IMR-90 (cell line): ENCODE results near the gene AIF1. TPM values are rescaled to one million over a fixed set of nuclear protein-coding genes. Genes with fewer than 3 reads are reported as not detected.

ENCODE experiments used
- ATAC-seq: fragments of 200-7000 bp; cut with Tn5 transposase; 2 replicates; pipeline ENCODE4 v1.9.1; 2020; ENCODE audit warnings: low read depth, mild to moderate bottlenecking, moderate library complexity
- BruUV-seq: library from RNA; stranded (reverse); fragments of 400-500 nt; replicated peaks from 2 replicates; lab custom pipeline; 2021; lab: Mats Ljungman, UMichigan
- CTCF ChIA-PET: fragments of 300-600 bp; formaldehyde crosslinking; extraction: SDS; loops from one replicate; lab custom pipeline; 2021; ENCODE audit warnings: antibody characterized with exemption; lab: Yijun Ruan, JAX
- POLR2A ChIA-PET: fragments of 300-600 bp; sonication (Branson Sonifier 250); formaldehyde crosslinking; loops from one replicate; lab custom pipeline; 2022; ENCODE audit warnings: antibody characterized with exemption; ENCODE audit not compliant: unreplicated experiment; lab: Charles Lee
- DNase-seq: peaks from one replicate; pipeline ENCODE4 v3.0.0; 2013
- H2AFZ ChIP-seq: replicated peaks from 2 replicates; pipeline ENCODE3; 2013; ENCODE audit warnings: low read length, mild to moderate bottlenecking; ENCODE audit not compliant: poor library complexity
- H2AK5ac ChIP-seq: 2 replicates; pipeline ENCODE4 v1.6.1; 2013; ENCODE audit warnings: low read depth, low read length, inconsistent platforms
- H2AK9ac ChIP-seq: replicated peaks from 2 replicates; pipeline ENCODE3; 2013; ENCODE audit warnings: mild to moderate bottlenecking, low read depth, low read length, moderate library complexity; ENCODE audit not compliant: poor library complexity
- H2BK120ac ChIP-seq: 2 replicates; pipeline ENCODE4 v1.6.1; 2013; ENCODE audit warnings: low read depth, low read length, inconsistent platforms
- H2BK15ac ChIP-seq: 3 replicates; pipeline ENCODE4 v1.6.1; 2013; ENCODE audit warnings: low read depth, low read length, inconsistent platforms
- H2BK20ac ChIP-seq: 2 replicates; pipeline ENCODE4 v1.6.1; 2013; ENCODE audit warnings: low read depth, mild to moderate bottlenecking, inconsistent platforms, low read length, moderate library complexity
- H2BK5ac ChIP-seq: 2 replicates; pipeline ENCODE4 v1.6.1; 2013; ENCODE audit warnings: mild to moderate bottlenecking, low read depth, low read length, inconsistent platforms; ENCODE audit not compliant: poor library complexity, severe bottlenecking
- H3K14ac ChIP-seq: replicated peaks from 2 replicates; pipeline ENCODE4 v1.6.1; 2013; ENCODE audit warnings: low read depth, low read length, inconsistent platforms
- H3K18ac ChIP-seq: 2 replicates; pipeline ENCODE4 v1.6.1; 2013; ENCODE audit warnings: low read depth, low read length, control low read depth
- H3K23ac ChIP-seq: 2 replicates; pipeline ENCODE4 v1.6.1; 2013; ENCODE audit warnings: low read depth, low read length, inconsistent platforms
- H3K27ac ChIP-seq: 2 replicates; pipeline ENCODE4 v1.5.1; 2013; ENCODE audit warnings: mild to moderate bottlenecking, control low read depth, low read length; ENCODE audit not compliant: insufficient read depth
- H3K27me3 ChIP-seq: 2 replicates; pipeline ENCODE4 v1.6.1; 2013; ENCODE audit warnings: low read length; ENCODE audit not compliant: control insufficient read depth, insufficient read depth
- H3K36me3 ChIP-seq: 2 replicates; pipeline ENCODE4 v1.6.1; 2013; ENCODE audit warnings: low read length, mixed read lengths; ENCODE audit not compliant: control insufficient read depth, insufficient read depth
- H3K4ac ChIP-seq: 2 replicates; pipeline ENCODE4 v1.6.1; 2013; ENCODE audit warnings: low read depth, low read length, inconsistent platforms
- H3K4me1 ChIP-seq: 2 replicates; pipeline ENCODE4 v1.6.1; 2013; ENCODE audit warnings: low read length, mixed read lengths; ENCODE audit not compliant: control insufficient read depth, insufficient read depth
- H3K4me2 ChIP-seq: 2 replicates; pipeline ENCODE4 v1.6.1; 2013; ENCODE audit warnings: low read depth, mild to moderate bottlenecking, control low read depth, low read length, moderate library complexity
- H3K4me3 ChIP-seq: 2 replicates; pipeline ENCODE4 v1.5.1; 2013; ENCODE audit warnings: low read depth, mild to moderate bottlenecking, control low read depth, low read length, moderate library complexity; ENCODE audit not compliant: insufficient read depth
- H3K56ac ChIP-seq: 2 replicates; pipeline ENCODE4 v1.6.1; 2013; ENCODE audit warnings: low read length, inconsistent platforms; ENCODE audit not compliant: insufficient read depth; ENCODE audit errors: extremely low read depth
- H3K79me1 ChIP-seq, 2 experiments: 2 replicates each; pipeline ENCODE4 v1.6.1; 2013; ENCODE audit warnings: low read length in 2 of 2, inconsistent platforms in 1 of 2, low read depth in 1 of 2
- H3K9ac ChIP-seq: 2 replicates; pipeline ENCODE4 v1.6.1; 2013; ENCODE audit warnings: low read depth, low read length, control low read depth
- H3K9me1 ChIP-seq: 2 replicates; pipeline ENCODE4 v1.6.1; 2013; ENCODE audit warnings: low read length, inconsistent platforms; ENCODE audit not compliant: insufficient read depth
- H3K9me3 ChIP-seq: 2 replicates; pipeline ENCODE4 v1.6.1; 2013; ENCODE audit warnings: low read length; ENCODE audit not compliant: control insufficient read depth, insufficient read depth
- H4K20me1 ChIP-seq: 2 replicates; pipeline ENCODE4 v1.6.1; 2013; ENCODE audit warnings: low read length, inconsistent platforms; ENCODE audit not compliant: insufficient read depth
- H4K5ac ChIP-seq: 2 replicates; pipeline ENCODE4 v1.6.1; 2013; ENCODE audit warnings: mild to moderate bottlenecking, low read depth, low read length, control low read depth
- H4K8ac ChIP-seq, 2 experiments: 2 replicates each; pipeline ENCODE4 v1.6.1; 2013; ENCODE audit warnings: low read depth in 2 of 2, low read length in 2 of 2, control low read depth in 1 of 2, inconsistent platforms in 1 of 2
- H4K91ac ChIP-seq: 2 replicates; pipeline ENCODE4 v1.6.1; 2013; ENCODE audit warnings: low read depth, low read length, inconsistent platforms; ENCODE audit not compliant: insufficient read depth
- CEBPB ChIP-seq: IDR thresholded peaks from 2 replicates; pipeline ENCODE4 v1.6.1; 2012; ENCODE audit warnings: low read depth, low read length, improper control_type of control experiment
- CHD1 ChIP-seq: IDR thresholded peaks from 2 replicates; pipeline ENCODE4 v1.6.1; 2012; ENCODE audit warnings: low read depth, low read length, improper control_type of control experiment
- CTCF ChIP-seq: conservative IDR thresholded peaks from 2 replicates; pipeline ENCODE4 v1.5.1; 2012; ENCODE audit warnings: mild to moderate bottlenecking, low read depth, low read length, improper control_type of control experiment
- FOS ChIP-seq: fragments of 150-350 bp; IDR thresholded peaks from 2 replicates; pipeline ENCODE4 v1.6.1; 2016; ENCODE audit warnings: low read depth, low read length
- MAZ ChIP-seq: IDR thresholded peaks from 2 replicates; pipeline ENCODE4 v1.6.1; 2012; ENCODE audit warnings: low read depth, mild to moderate bottlenecking, low read length, improper control_type of control experiment, moderate library complexity, borderline replicate concordance
- POLR2A ChIP-seq: IDR thresholded peaks from 2 replicates; pipeline ENCODE4 v1.6.1; 2012; ENCODE audit warnings: mild to moderate bottlenecking, low read depth, low read length
- RFX5 ChIP-seq: IDR thresholded peaks from 2 replicates; pipeline ENCODE4 v1.8.0; 2012; ENCODE audit warnings: low read depth, mild to moderate bottlenecking, low read length, moderate library complexity
- WGBS, 2 experiments: methylation state at CpG; one replicate each; pipeline versions ENCODE4 v1.1.5 to v1.1.7; 2013; ENCODE audit warnings: missing lambda C conversion rate in 2 of 2; ENCODE audit not compliant: insufficient read length in 1 of 2; ENCODE audit errors: extremely low coverage in 2 of 2; 5-methylcytosine and 5-hydroxymethylcytosine counted together
- dilution Hi-C: fragments of 300-500 bp; cut with HindIII; formaldehyde crosslinking; loops from one replicate; pipeline ENCODE4 v1.14.3; 2018; ENCODE audit warnings: low sequenced_read_pairs; ENCODE audit not compliant: unreplicated experiment
- in situ Hi-C: fragments of 300-500 bp; cut with MboI; formaldehyde crosslinking; loops from 3 replicates; pipeline ENCODE4 v1.14.3; 2019; ENCODE audit warnings: low sequenced_read_pairs, inconsistent platforms, mixed read lengths
- intact Hi-C: fragments of 100-400 bp; cut with micrococcal nuclease; formaldehyde crosslinking; loops from 2 replicates; pipeline ENCODE4 v1.10.0; 2022
- microRNA-seq, 2 experiments: library from miRNA; stranded (forward) in 1 of 2; unstranded in 1 of 2; fragments of 10-50 nt in 1 of 2; fragments of <30 nt in 1 of 2; gene quantifications in 1 of 2; microRNA quantifications in 1 of 2; one replicate each; pipeline versions ENCODE3 to v1.1.0; 2013 to 2020; ENCODE audit not compliant: insufficient read depth in 1 of 2, insufficient read length in 1 of 2, unreplicated experiment in 1 of 2
- polyA plus RNA-seq, 3 experiments: library from polyadenylated mRNA; depleted of rRNA; stranded (reverse); fragments of >200 nt; gene quantifications; 2 replicates each; pipeline ENCODE4 v1.2.3, GENCODE V29; 2012; ENCODE audit warnings: low replicate concordance in 1 of 3
- small RNA-seq, 5 experiments: library from RNA; depleted of rRNA; stranded (forward); fragments of <200 nt; gene quantifications; one replicate each; pipeline ENCODE3, GENCODE V24; 2012
- total RNA-seq: library from RNA; depleted of rRNA; stranded (reverse); fragments of >200 nt; gene quantifications from 2 replicates; pipeline ENCODE4 v1.2.3, GENCODE V29; 2012; rRNA removed

The AIF1 gene
- total and polyA plus RNA-seq, 2 of the 4 experiments (the other 2 are of a cell fraction): not detected

GRCh38 chr6:31666337-31666965 is 51.4 kb downstream of the AIF1 start:
- peak overlapping the region; percentile 97 for H3K27ac ChIP-seq
- peak overlapping the region; percentile 92 for H3K23ac ChIP-seq
- ATAC-seq: no peak
- peaks cover 12% of the 10 kb centered on the region for H3K4me1 ChIP-seq
- H4K5ac ChIP-seq: peak overlapping the region; percentile 83
- no peaks in the 10 kb centered on the region for H3K9me3 ChIP-seq
- peak overlapping the region; percentile 92 for H2BK5ac ChIP-seq
- peak overlapping the region; percentile 95 for H3K4me3 ChIP-seq
- H3K14ac ChIP-seq: peak overlapping the region; percentile 90
- in situ Hi-C loops: no loop called here
- H4K8ac ChIP-seq: peak overlapping the region; percentile 70 to 93
- H3K18ac ChIP-seq: no peak overlapping the region; the same call in 1 of the 2 replicates
- peaks cover 6% of the 10 kb centered on the region; the same call in 1 of the 2 replicates for H3K9me1 ChIP-seq
- CTCF ChIA-PET: interaction anchor here (0.6 kb wide), 1 partner anchor 15 kb away, joined by 3 read pairs; the partner anchor contains the start of gene LY6G5C
- peak overlapping the region; percentile 91 for H4K91ac ChIP-seq
- no peak overlapping the region for H2BK15ac ChIP-seq
- POLR2A ChIA-PET: no interaction called here
- dilution Hi-C loops: no loop called here
- H3K56ac ChIP-seq: peak overlapping the region; percentile 68; the same call in 1 of the 2 replicates
- peak overlapping the region; percentile 90 for H2AFZ ChIP-seq
- H2AK5ac ChIP-seq: peak overlapping the region; percentile 80
- peak; percentile 9 for DNase-seq
- intact Hi-C loops: no loop called here
- H3K4ac ChIP-seq: peak overlapping the region; percentile 96
- peak overlapping the region; percentile 69; the same call in 1 of the 2 replicates for H2BK120ac ChIP-seq
- H3K36me3 ChIP-seq: peaks cover 45% of the 10 kb centered on the region
- no TSS peak for BruUV-seq
- WGBS, 2 experiments: 4% methylated on average over 12 of the region's 15 CpGs; no CpG with 5 or more reads in 1 of the 2 experiments
- TF ChIP-seq CEBPB: no peak
- TF ChIP-seq POLR2A: no peak
- TF ChIP-seq RFX5: no peak
- no peak for TF ChIP-seq FOS
- no peak for TF ChIP-seq CHD1
- no peak for TF ChIP-seq CTCF
- TF ChIP-seq MAZ: peak; percentile 1; the same call in 1 of the 2 replicates
- H3K27me3 ChIP-seq: no peaks in the 10 kb centered on the region
- H3K9ac ChIP-seq: peak overlapping the region; percentile 94
- H3K79me1 ChIP-seq: peaks cover 17 to 86% of the 10 kb centered on the region in 2 experiments
- H2BK20ac ChIP-seq: no peak overlapping the region
- peak overlapping the region; percentile 99 for H2AK9ac ChIP-seq
- peak overlapping the region; percentile 93 for H3K4me2 ChIP-seq
- H4K20me1 ChIP-seq: peaks cover 6% of the 10 kb centered on the region

Small RNA genes lying within 50 kb of the gene (microRNA-seq; reads per million reads assigned to microRNA genes)
- gene MIR6832 (ENCODE audit: insufficient read depth in 1 of 2, insufficient read length in 1 of 2, unreplicated experiment in 1 of 2) (0 to 0.37 reads per million in 2 experiments), gene RF00019 (ENCODE audit: insufficient read depth, insufficient read length) (not detected), gene SNORA38 (ENCODE audit: insufficient read depth, insufficient read length) (4.1 reads per million), gene UQCRHP1 (ENCODE audit: insufficient read depth, insufficient read length) (not detected)

Small RNA genes lying within 50 kb of the gene (small RNA-seq; reads per million reads assigned to genes)
- gene MIR6832: 0 to 0.76 (median 0) reads per million in 5 experiments
- 0 reads per million in 5 experiments for gene RF00019
- 6.6 to 379 (median 25.4) reads per million in 5 experiments for gene SNORA38
- 0 reads per million in 5 experiments for gene UQCRHP1

Other genes with a start within 250 kb of the AIF1 start
Only the 30 nearest of the 35 such genes appear.
- 11.1 and 11.7 TPM in 2 replicates for gene MICB, start 117.1 kb upstream of the AIF1 start, total RNA-seq
- 9.6 and 9.9 TPM in 2 replicates for gene MICB, start 117.1 kb upstream of the AIF1 start, polyA plus RNA-seq (2012; rRNA removed)
- not detected in 2 replicates for gene MCCD1, start 86.3 kb upstream of the AIF1 start, total RNA-seq
- not detected in 2 replicates for gene MCCD1, start 86.3 kb upstream of the AIF1 start, polyA plus RNA-seq (2012; rRNA removed)
- 640 and 796 TPM in 2 replicates for gene DDX39B, start 73.2 kb upstream of the AIF1 start, total RNA-seq
- gene DDX39B, start 73.2 kb upstream of the AIF1 start, polyA plus RNA-seq (2012; rRNA removed): 371 and 477 TPM in 2 replicates
- 1.4 and 3.1 TPM in 2 replicates for gene ATP6V1G2, start 68.6 kb upstream of the AIF1 start, total RNA-seq
- 4.8 and 6.5 TPM in 2 replicates for gene ATP6V1G2, start 68.6 kb upstream of the AIF1 start, polyA plus RNA-seq (2012; rRNA removed)
- gene NFKBIL1, start 67.6 kb upstream of the AIF1 start, total RNA-seq: 10.0 and 10.8 TPM in 2 replicates
- 7.8 and 9.5 TPM in 2 replicates for gene NFKBIL1, start 67.6 kb upstream of the AIF1 start, polyA plus RNA-seq (2012; rRNA removed)
- not detected in 2 replicates for gene LTA, start 42.9 kb upstream of the AIF1 start, total RNA-seq
- not detected in 2 replicates for gene LTA, start 42.9 kb upstream of the AIF1 start, polyA plus RNA-seq (2012; rRNA removed)
- not detected in 2 replicates for gene TNF, start 39.7 kb upstream of the AIF1 start, total RNA-seq
- not detected in 2 replicates for gene TNF, start 39.7 kb upstream of the AIF1 start, polyA plus RNA-seq (2012; rRNA removed)
- gene LTB, start 32.8 kb upstream of the AIF1 start, total RNA-seq: not detected in 2 replicates
- gene LTB, start 32.8 kb upstream of the AIF1 start, polyA plus RNA-seq (2012; rRNA removed): not detected in 2 replicates
- gene LST1, start 29.0 kb upstream of the AIF1 start, total RNA-seq: not detected in 2 replicates
- not detected in 2 replicates for gene LST1, start 29.0 kb upstream of the AIF1 start, polyA plus RNA-seq (2012; rRNA removed)
- gene NCR3, start 22.2 kb upstream of the AIF1 start, total RNA-seq: not detected in 2 replicates
- not detected in 2 replicates for gene NCR3, start 22.2 kb upstream of the AIF1 start, polyA plus RNA-seq (2012; rRNA removed)
- 7.7 and 8.1 TPM in 2 replicates for gene PRRC2A, start 5.5 kb downstream of the AIF1 start, total RNA-seq
- gene PRRC2A, start 5.5 kb downstream of the AIF1 start, polyA plus RNA-seq (2012; rRNA removed): 88.6 and 101 TPM in 2 replicates
- gene BAG6, start 37.4 kb downstream of the AIF1 start, total RNA-seq: 40.7 and 41.4 TPM in 2 replicates
- 134 and 151 TPM in 2 replicates for gene BAG6, start 37.4 kb downstream of the AIF1 start, polyA plus RNA-seq (2012; rRNA removed)
- gene APOM, start 40.7 kb downstream of the AIF1 start, total RNA-seq: 0.83 and 1.4 TPM in 2 replicates
- gene APOM, start 40.7 kb downstream of the AIF1 start, polyA plus RNA-seq (2012; rRNA removed): 3.5 and 3.8 TPM in 2 replicates
- gene C6orf47, start 45.5 kb downstream of the AIF1 start, total RNA-seq: 13.1 and 14.2 TPM in 2 replicates
- 8.9 and 9.0 TPM in 2 replicates for gene C6orf47, start 45.5 kb downstream of the AIF1 start, polyA plus RNA-seq (2012; rRNA removed)
- 6.1 and 7.2 TPM in 2 replicates for gene GPANK1, start 49.8 kb downstream of the AIF1 start, total RNA-seq
- 13.8 and 16.7 TPM in 2 replicates for gene GPANK1, start 49.8 kb downstream of the AIF1 start, polyA plus RNA-seq (2012; rRNA removed)
- 218 and 240 TPM in 2 replicates for gene CSNK2B, start 50.8 kb downstream of the AIF1 start, total RNA-seq
- gene CSNK2B, start 50.8 kb downstream of the AIF1 start, polyA plus RNA-seq (2012; rRNA removed): 178 and 194 TPM in 2 replicates
- gene LY6G5B, start 54.7 kb downstream of the AIF1 start, total RNA-seq: 1.9 and 2.2 TPM in 2 replicates
- 10.2 and 13.6 TPM in 2 replicates for gene LY6G5B, start 54.7 kb downstream of the AIF1 start, polyA plus RNA-seq (2012; rRNA removed)
- gene LY6G5C, start 65.8 kb downstream of the AIF1 start, total RNA-seq: 0.18 TPM in 1 of 2 replicates, not detected in the other
- gene LY6G5C, start 65.8 kb downstream of the AIF1 start, polyA plus RNA-seq (2012; rRNA removed): 2.0 and 2.1 TPM in 2 replicates
- gene ABHD16A, start 88.1 kb downstream of the AIF1 start, total RNA-seq: 30.3 and 35.1 TPM in 2 replicates
- 31.5 and 34.6 TPM in 2 replicates for gene ABHD16A, start 88.1 kb downstream of the AIF1 start, polyA plus RNA-seq (2012; rRNA removed)
- not detected in 2 replicates for gene LY6G6F, start 91.6 kb downstream of the AIF1 start, total RNA-seq
- not detected in 2 replicates for gene LY6G6F, start 91.6 kb downstream of the AIF1 start, polyA plus RNA-seq (2012; rRNA removed)
- gene LY6G6D, start 100.1 kb downstream of the AIF1 start, total RNA-seq: not detected in 2 replicates
- not detected in 2 replicates for gene LY6G6D, start 100.1 kb downstream of the AIF1 start, polyA plus RNA-seq (2012; rRNA removed)
- not detected in 2 replicates for gene LY6G6C, start 106.5 kb downstream of the AIF1 start, total RNA-seq
- gene LY6G6C, start 106.5 kb downstream of the AIF1 start, polyA plus RNA-seq (2012; rRNA removed): not detected in 2 replicates
- gene MPIG6B, start 108.1 kb downstream of the AIF1 start, total RNA-seq: not detected in 2 replicates
- not detected in 2 replicates for gene MPIG6B, start 108.1 kb downstream of the AIF1 start, polyA plus RNA-seq (2012; rRNA removed)
- 40.0 and 40.7 TPM in 2 replicates for gene DDAH2, start 114.1 kb downstream of the AIF1 start, total RNA-seq
- gene DDAH2, start 114.1 kb downstream of the AIF1 start, polyA plus RNA-seq (2012; rRNA removed): 57.9 and 58.4 TPM in 2 replicates
- gene CLIC1, start 121.3 kb downstream of the AIF1 start, total RNA-seq: 992 and 1,185 TPM in 2 replicates
- 692 and 706 TPM in 2 replicates for gene CLIC1, start 121.3 kb downstream of the AIF1 start, polyA plus RNA-seq (2012; rRNA removed)
- gene MSH5, start 124.8 kb downstream of the AIF1 start, total RNA-seq: 4.7 and 5.6 TPM in 2 replicates
- gene MSH5, start 124.8 kb downstream of the AIF1 start, polyA plus RNA-seq (2012; rRNA removed): 14.5 and 15.7 TPM in 2 replicates
- not detected in 2 replicates for gene SAPCD1, start 147.4 kb downstream of the AIF1 start, total RNA-seq
- 2.2 and 2.3 TPM in 2 replicates for gene SAPCD1, start 147.4 kb downstream of the AIF1 start, polyA plus RNA-seq (2012; rRNA removed)
- under 0.01 and 0.28 TPM in 2 replicates for gene VWA7, start 162.1 kb downstream of the AIF1 start, total RNA-seq
- 1.0 and 1.4 TPM in 2 replicates for gene VWA7, start 162.1 kb downstream of the AIF1 start, polyA plus RNA-seq (2012; rRNA removed)
- gene VARS1, start 180.5 kb downstream of the AIF1 start, total RNA-seq: 32.2 and 41.2 TPM in 2 replicates
- gene VARS1, start 180.5 kb downstream of the AIF1 start, polyA plus RNA-seq (2012; rRNA removed): 39.6 and 42.0 TPM in 2 replicates
- 48.0 and 56.3 TPM in 2 replicates for gene LSM2, start 191.7 kb downstream of the AIF1 start, total RNA-seq
- gene LSM2, start 191.7 kb downstream of the AIF1 start, polyA plus RNA-seq (2012; rRNA removed): 55.0 and 61.0 TPM in 2 replicates